ENCODE results near the gene THSD4.
A peak's percentile ranks its signal among the peaks of the same experiment; 100 is the strongest.

Gene THSD4

GRCh38 chr15:71780115-71780976, 665.1 kb downstream of the THSD4 start:
- peak; percentile 5 to 12 for DNase-seq

DNA sequence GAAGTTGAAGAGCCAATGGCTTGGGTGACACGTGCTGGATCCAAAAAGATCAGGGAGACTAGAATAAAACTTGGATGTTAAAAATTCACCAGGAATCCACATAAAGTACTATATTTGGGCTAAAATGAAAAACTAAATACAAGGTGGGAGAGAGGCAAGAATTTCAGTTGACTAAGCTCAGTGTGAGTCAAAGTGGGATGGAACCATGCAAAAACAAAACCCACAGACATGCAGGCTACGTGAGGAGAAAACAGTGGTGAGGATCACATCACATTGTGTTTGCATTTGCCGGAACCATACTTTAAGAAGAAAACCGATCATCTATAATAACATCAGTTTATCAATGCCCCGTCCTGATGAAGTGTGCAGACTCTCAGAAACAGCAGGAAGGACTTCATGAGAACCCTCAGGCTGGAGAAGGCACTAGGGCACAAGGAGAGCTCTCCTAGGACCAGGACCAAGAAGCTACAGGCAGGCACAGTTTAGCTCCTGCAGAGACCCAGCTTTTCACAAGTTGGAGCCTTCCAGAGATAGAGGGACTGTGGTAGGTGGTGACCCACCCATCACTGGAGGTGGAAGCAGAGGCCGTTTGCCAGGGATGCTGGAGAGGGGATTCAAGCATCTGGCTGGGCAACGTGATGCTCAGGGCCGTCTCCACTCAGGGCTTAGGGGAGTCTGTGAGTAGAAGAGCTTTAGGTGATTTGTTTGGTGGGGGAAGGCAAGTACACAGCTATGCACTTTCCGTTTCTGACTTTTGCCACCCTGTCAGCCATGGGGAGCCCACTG, 666.1 kb downstream of the THSD4 start:
- DNase-seq, result no peak

DNA sequence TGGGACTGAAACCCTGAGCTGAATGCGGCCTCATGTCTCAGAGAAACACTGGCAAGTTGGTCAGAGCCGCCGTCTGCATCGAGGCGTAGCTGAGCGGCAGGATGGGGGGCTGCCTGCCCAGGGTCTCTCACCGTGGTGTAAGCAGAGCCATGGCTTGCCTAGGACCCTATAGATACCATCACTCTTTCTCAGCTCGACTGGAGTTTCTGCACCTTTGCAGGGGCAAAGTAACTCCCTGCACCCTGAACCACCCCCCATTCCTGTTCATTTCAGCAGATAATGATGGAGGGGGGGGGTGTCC, 666.6 kb downstream of the THSD4 start:
- DNase-seq, result no peak

GRCh38 chr15:71782422-71783165, 667.3 kb downstream of the THSD4 start:
- no peak for DNase-seq

GRCh38 chr15:71784719-71785118, 669.4 kb downstream of the THSD4 start:
- no peak for DNase-seq

GRCh38 chr15:71785996-71786395, 670.7 kb downstream of the THSD4 start:
- DNase-seq, result no peak

DNA sequence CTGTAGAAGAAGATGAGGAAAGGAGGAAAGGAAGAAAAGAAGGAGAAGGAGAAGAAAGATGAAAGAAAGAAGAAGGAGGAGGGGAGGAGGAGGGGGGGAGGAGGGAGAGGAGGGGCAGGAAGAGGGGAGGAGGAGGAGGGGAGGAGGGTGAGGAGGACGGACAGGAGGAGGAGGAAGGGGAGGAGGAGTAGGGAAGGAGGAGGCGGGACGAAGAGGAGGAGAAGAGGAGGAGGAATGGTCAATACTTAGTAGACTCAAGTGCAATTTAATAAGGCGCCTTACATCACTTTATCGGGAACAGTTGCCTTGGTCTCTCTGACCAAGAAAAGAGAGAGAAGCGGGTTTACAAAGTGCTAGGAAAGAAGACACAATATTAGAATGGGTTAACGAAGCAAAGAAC, 671.4 kb downstream of the THSD4 start:
- DNase-seq, result no peak

DNA sequence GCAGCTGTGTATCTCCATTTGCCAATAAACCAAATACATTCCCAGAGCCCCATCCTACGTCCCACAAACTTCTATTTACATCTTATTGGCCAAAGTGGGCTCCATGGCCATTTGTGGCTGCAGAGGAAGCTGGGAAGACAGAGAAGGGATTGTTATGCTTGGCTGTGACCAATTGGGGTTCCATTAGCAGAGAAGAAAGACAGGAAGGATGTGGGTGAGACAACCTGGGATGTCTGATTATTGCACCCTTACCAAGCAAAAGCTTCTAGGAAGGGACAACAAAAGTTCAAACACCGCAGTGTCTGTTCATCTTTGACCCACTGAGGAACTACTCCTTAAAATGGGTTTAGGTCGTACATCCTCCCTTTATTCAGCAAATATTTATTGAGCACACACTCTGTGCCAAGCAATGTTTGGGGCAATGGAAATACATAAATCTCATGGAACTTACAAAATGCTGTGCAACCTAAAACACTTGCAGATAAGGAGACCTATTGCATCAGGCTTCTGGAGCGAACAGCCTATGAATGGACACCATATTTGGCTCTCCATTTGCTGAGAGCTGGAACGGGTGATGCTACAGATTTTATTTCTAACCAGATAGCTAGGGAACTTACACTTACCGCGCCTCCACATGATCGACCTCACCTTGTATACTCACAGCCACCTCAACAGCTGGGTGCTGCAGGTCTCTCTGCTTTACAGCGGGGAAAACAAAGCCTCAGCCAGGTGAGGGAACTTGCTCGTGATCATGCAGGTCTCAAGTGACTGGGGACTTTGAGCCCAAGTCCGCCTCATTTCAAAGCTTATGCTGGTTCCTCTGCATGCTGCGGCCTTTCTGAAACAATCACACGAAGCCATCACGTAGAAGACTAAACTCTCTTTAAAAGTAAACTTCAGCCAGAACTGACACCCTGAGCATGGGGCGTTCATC, 673.6 kb downstream of the THSD4 start:
- DNase-seq, result no peak

GRCh38 chr15:71789616-71790015, 674.3 kb downstream of the THSD4 start:
- DNase-seq, result no peak

- DNase-seq, result no peak
Observed at GRCh38 chr15:71790081-71790480, 674.8 kb downstream of the THSD4 start.

DNA sequence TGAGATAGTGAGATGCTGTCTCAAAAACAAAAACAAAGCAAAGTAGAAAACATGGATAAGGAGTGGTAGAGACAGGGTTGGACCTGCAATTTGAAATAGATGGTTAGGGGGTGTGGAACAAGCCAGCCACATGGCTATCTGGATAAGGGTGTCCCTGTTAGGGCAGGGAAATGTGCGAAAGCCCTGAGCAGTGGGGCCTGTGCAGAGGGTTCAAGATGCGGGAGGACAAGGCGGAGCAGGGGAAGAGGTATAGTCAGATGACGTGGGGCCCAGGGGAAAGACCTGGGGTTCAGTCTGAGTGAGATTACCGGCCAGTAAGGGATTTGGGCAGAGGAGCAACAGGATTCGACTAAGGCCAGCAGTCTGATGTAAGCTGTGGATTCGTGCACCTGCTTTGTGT, 676.7 kb downstream of the THSD4 start:
- no peak for DNase-seq

GRCh38 chr15:71792521-71792920, 677.2 kb downstream of the THSD4 start:
- no peak for DNase-seq

- DNase-seq, result no peak
Observed at GRCh38 chr15:71798641-71799040, 683.4 kb downstream of the THSD4 start.

DNA sequence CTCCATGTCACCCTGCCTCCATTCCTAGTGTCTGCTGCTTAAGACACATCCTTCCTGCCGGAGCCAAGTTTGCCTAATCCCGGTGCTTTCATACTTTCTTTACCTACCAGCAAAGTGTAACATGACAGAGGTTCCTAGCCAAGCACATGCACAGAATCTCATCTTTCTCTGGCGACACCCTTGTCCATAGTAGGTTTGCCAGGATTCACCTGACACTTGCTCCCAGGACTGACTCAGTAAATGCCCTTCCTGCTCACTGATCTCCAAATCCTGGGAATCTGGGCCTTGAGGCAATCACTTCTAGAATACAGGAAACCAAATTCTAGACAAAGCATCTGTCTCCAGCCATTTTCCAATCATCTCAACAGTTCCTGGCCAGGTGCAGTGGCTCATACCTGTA, 684.9 kb downstream of the THSD4 start:
- DNase-seq, result no peak

DNA sequence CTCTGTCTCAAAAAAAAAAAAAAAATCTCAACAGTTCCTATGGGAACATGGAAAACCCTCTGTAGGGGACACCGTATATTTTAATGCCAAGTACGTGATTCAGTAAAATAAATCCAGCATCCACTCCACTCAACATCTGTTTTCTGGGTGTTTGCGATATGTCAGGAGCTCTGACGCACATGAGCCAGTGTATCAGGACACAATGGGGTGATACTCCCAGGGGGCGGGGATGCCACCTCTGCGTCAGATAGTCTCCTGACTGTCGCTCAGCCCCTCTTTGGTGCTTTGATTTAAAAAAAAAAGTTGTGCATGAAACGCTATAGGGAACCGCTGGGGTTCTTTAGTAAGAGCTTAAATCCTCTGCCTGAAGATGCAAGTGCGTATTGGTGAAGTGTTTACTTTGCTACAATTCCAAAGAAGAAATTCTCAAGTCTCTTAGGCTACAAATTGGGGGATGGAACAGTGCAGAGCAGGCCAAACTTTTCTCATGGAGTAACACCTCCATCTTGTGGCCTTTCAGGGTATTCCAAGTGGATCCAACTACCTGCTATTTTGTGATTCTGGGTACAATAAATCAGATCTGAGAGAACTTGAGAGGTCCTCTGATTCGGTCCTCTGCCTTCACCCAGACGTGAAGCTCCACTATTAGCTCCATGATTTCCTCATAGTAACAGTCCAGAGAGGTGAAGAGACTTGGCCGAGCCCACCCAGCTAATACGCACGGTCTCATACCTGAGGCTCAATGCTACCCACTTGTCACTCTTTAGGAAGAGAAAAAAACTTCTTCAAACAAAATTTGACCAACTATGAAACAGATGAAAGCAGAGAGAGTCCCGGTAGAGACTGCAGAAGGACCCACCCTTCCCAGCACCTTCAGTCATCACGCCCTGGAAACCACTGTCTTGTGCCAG, 685.8 kb downstream of the THSD4 start:
- peak; percentile 10 to 49 for DNase-seq

DNA sequence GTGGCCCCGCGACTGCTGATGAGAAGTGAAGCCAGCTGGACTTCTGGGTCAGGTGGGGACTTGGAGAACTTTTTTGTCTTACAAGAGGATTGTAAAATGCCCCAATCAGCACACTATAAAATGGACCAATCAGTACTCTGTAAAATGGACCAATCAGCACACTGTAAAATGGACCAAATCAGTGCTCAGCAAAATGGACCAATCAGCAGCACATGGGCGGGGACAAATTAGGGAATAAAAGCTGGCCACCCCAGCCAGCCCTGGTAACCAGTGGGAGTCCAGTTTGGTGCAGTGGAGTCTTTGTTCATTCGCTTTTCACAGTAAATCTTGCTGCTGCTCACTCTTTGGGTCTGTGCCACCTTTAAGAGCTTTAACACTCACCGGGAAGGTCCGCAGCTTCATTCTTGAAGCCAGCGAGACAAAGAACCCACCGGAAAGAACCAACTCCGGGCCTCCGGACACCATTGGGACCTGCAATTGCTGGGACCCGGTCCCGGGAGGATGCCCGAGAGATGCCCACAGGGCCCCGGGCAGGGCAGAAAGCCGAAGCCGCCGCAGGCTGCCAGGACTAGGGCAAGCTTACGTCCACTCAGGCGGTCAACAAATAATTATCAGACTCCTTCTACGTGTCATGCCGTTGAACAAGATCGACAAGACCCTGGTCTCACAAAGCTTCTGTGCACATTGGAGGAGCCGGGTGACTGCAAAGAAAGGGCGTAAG, 686.8 kb downstream of the THSD4 start:
- no peak for DNase-seq

- DNase-seq, result no peak
Observed at GRCh38 chr15:71802770-71803169, 687.5 kb downstream of the THSD4 start.

DNA sequence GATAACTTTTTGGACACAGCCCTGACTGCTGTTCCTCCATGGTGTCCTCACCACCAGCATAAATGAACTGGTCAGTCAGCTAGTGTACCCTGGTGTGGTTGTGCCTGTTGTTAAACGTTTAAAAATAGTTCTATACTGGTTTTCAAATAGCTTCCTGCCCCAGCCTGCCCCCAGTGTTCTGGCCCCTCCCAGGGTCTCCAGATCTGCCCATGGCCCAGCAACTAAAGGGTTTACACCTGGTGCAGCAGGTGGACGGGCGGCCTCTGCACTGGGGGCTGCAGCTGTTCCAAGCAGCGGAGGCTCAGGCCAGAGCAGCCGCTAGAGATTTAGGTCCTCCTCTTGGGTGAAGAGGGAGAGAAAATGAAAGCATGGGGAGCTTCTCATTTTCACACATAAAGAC, 689.0 kb downstream of the THSD4 start:
- DNase-seq, result no peak

- no peak for DNase-seq
Observed at GRCh38 chr15:71804695-71805470, 689.6 kb downstream of the THSD4 start.

DNA sequence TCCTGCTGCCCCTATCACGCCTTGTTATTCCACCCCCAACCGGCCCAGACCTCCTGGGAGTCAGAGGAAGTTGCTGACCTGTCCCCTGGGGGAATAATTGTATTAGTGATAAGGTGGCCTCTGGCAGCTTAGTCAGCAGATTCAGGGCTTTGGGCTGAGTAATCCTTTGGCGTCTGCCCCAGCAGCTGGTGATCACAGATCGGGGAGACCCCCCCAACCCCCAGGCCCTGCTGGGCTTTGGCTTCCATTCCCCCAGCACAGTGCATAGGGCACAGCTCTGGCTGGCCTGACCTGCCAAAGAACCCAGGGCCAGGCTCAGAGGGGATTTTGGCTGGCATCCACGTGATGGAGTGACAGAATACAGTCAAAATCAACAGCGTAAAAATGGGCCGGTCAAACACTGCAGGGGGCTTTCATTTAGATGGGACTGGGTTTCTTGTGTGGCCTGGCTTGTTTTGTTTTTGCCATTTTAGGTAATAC, 691.2 kb downstream of the THSD4 start:
- DNase-seq, result peak in 1 of 2 experiments; percentile 27
